GM21360 (cell line): ENCODE data around the gene PREX1.
"Not testable (repeated sequence)": the region's sequence is repeated elsewhere in the genome, so short reads cannot be mapped to it uniquely, and the experiment has no call there.

Experiments
- ATAC-seq: cut with Tn5 transposase; IDR thresholded peaks from one replicate; pipeline ENCODE4 v1.9.1; 2021; ENCODE audit warnings: mild to moderate bottlenecking, moderate library complexity; ENCODE audit not compliant: unreplicated experiment

Gene PREX1

GRCh38 chr20:48827855-48828733, at the start of gene PREX1:
Gene PREX1, minus strand, starts transcription at chr20:48827999. Its CDS starts 139 bp downstream, at chr20:48827860.
- ATAC-seq = peak; percentile 44

GRCh38 chr20:48877304-48877703, 49.5 kb upstream of the PREX1 start:
- no peak for ATAC-seq

- no peak for ATAC-seq
Observed at GRCh38 chr20:48875914-48876240, 48.1 kb upstream of the PREX1 start.

- ATAC-seq = no peak
Observed at GRCh38 chr20:48875233-48875913, 47.6 kb upstream of the PREX1 start.

- not testable (repeated sequence) for ATAC-seq
Observed at GRCh38 chr20:48869442-48869841, 41.6 kb upstream of the PREX1 start.

- no peak for ATAC-seq
Observed at GRCh38 chr20:48866936-48867335, 39.1 kb upstream of the PREX1 start.

GRCh38 chr20:48864738-48865318, 37.0 kb upstream of the PREX1 start:
- ATAC-seq = no peak

- ATAC-seq = no peak
Observed at GRCh38 chr20:48864254-48864653, 36.5 kb upstream of the PREX1 start.

GRCh38 chr20:48862279-48862678, 34.5 kb upstream of the PREX1 start:
- ATAC-seq = no peak

- ATAC-seq = no peak
Observed at GRCh38 chr20:48861444-48861843, 33.6 kb upstream of the PREX1 start.

GRCh38 chr20:48858075-48858790, 30.4 kb upstream of the PREX1 start:
- ATAC-seq = no peak

- no peak for ATAC-seq
Observed at GRCh38 chr20:48856130-48856529, 28.3 kb upstream of the PREX1 start.

- no peak for ATAC-seq
Observed at GRCh38 chr20:48855046-48855445, 27.2 kb upstream of the PREX1 start.

- ATAC-seq = no peak
Observed at GRCh38 chr20:48852609-48853008, 24.8 kb upstream of the PREX1 start.

- ATAC-seq = no peak
Observed at GRCh38 chr20:48851579-48851978, 23.8 kb upstream of the PREX1 start.

- ATAC-seq = no peak
Observed at GRCh38 chr20:48850977-48851299, 23.1 kb upstream of the PREX1 start.

GRCh38 chr20:48850257-48850976, 22.6 kb upstream of the PREX1 start:
- no peak for ATAC-seq

- ATAC-seq = no peak
Observed at GRCh38 chr20:48849779-48850178, 22.0 kb upstream of the PREX1 start.

- ATAC-seq = no peak
Observed at GRCh38 chr20:48849299-48849698, 21.5 kb upstream of the PREX1 start.

- ATAC-seq = no peak
Observed at GRCh38 chr20:48847498-48848205, 19.9 kb upstream of the PREX1 start.
